Measurements from ENCODE around the gene RAD50.

The RAD50 gene

GRCh38 chr5:132665574-132666080 lies 108.8 kb downstream of the RAD50 start:
- Histone ChIP-seq H3K9me3 (ENCODE audit: control insufficient read depth, insufficient read depth, low read length) (no peaks in the 10 kb centered on the region), H3K4me1 (ENCODE audit: control insufficient read depth, insufficient read depth, low read length) (no peaks in the 10 kb centered on the region), H3K4me3 (ENCODE audit: low read depth, low read length) (no peak overlapping the region), H3K9ac (ENCODE audit: low read depth, low read length) (no peak overlapping the region), H3K27me3 (ENCODE audit: control insufficient read depth, insufficient read depth, low read length) (no peaks in the 10 kb centered on the region), H3K36me3 (ENCODE audit: control insufficient read depth, insufficient read depth, low read length) (no peaks in the 10 kb centered on the region)

GRCh38 chr5:132666310-132667123 lies 109.7 kb downstream of the RAD50 start:
- H3K27me3 ChIP-seq (ENCODE audit: control insufficient read depth, insufficient read depth, low read length): no peaks in the 10 kb centered on the region
- no peaks in the 10 kb centered on the region for H3K4me1 ChIP-seq (ENCODE audit: control insufficient read depth, insufficient read depth, low read length)
- H3K9ac ChIP-seq (ENCODE audit: low read depth, low read length): no peak overlapping the region
- no peak overlapping the region for H3K4me3 ChIP-seq (ENCODE audit: low read depth, low read length)
- H3K36me3 ChIP-seq (ENCODE audit: control insufficient read depth, insufficient read depth, low read length): no peaks in the 10 kb centered on the region
- H3K9me3 ChIP-seq (ENCODE audit: control insufficient read depth, insufficient read depth, low read length): no peaks in the 10 kb centered on the region

- Histone ChIP-seq H3K9me3 (ENCODE audit: control insufficient read depth, insufficient read depth, low read length) (no peaks in the 10 kb centered on the region), H3K9ac (ENCODE audit: low read depth, low read length) (no peak overlapping the region), H3K4me1 (ENCODE audit: control insufficient read depth, insufficient read depth, low read length) (no peaks in the 10 kb centered on the region), H3K4me3 (ENCODE audit: low read depth, low read length) (no peak overlapping the region), H3K36me3 (ENCODE audit: control insufficient read depth, insufficient read depth, low read length) (no peaks in the 10 kb centered on the region), H3K27me3 (ENCODE audit: control insufficient read depth, insufficient read depth, low read length) (no peaks in the 10 kb centered on the region)
Observed at GRCh38 chr5:132667309-132667708, 110.5 kb downstream of the RAD50 start.

- Histone ChIP-seq H3K4me3 (ENCODE audit: low read depth, low read length) (no peak overlapping the region), H3K36me3 (ENCODE audit: control insufficient read depth, insufficient read depth, low read length) (no peaks in the 10 kb centered on the region), H3K9ac (ENCODE audit: low read depth, low read length) (no peak overlapping the region), H3K27me3 (ENCODE audit: control insufficient read depth, insufficient read depth, low read length) (no peaks in the 10 kb centered on the region), H3K4me1 (ENCODE audit: control insufficient read depth, insufficient read depth, low read length) (no peaks in the 10 kb centered on the region), H3K9me3 (ENCODE audit: control insufficient read depth, insufficient read depth, low read length) (no peaks in the 10 kb centered on the region)
Observed at GRCh38 chr5:132667761-132668705, 111.3 kb downstream of the RAD50 start.

- H3K4me3 ChIP-seq (ENCODE audit: low read depth, low read length): no peak overlapping the region
- H3K27me3 ChIP-seq (ENCODE audit: control insufficient read depth, insufficient read depth, low read length): no peaks in the 10 kb centered on the region
- H3K9ac ChIP-seq (ENCODE audit: low read depth, low read length): no peak overlapping the region
- no peaks in the 10 kb centered on the region for H3K4me1 ChIP-seq (ENCODE audit: control insufficient read depth, insufficient read depth, low read length)
- no peaks in the 10 kb centered on the region for H3K36me3 ChIP-seq (ENCODE audit: control insufficient read depth, insufficient read depth, low read length)
- no peaks in the 10 kb centered on the region for H3K9me3 ChIP-seq (ENCODE audit: control insufficient read depth, insufficient read depth, low read length)
Observed at GRCh38 chr5:132668706-132669454, 112.1 kb downstream of the RAD50 start.

GRCh38 chr5:132669455-132669820 lies 112.7 kb downstream of the RAD50 start:
- Histone ChIP-seq H3K36me3 (ENCODE audit: control insufficient read depth, insufficient read depth, low read length) (no peaks in the 10 kb centered on the region), H3K9ac (ENCODE audit: low read depth, low read length) (no peak overlapping the region), H3K9me3 (ENCODE audit: control insufficient read depth, insufficient read depth, low read length) (no peaks in the 10 kb centered on the region), H3K4me3 (ENCODE audit: low read depth, low read length) (no peak overlapping the region), H3K27me3 (ENCODE audit: control insufficient read depth, insufficient read depth, low read length) (no peaks in the 10 kb centered on the region), H3K4me1 (ENCODE audit: control insufficient read depth, insufficient read depth, low read length) (no peaks in the 10 kb centered on the region)

GRCh38 chr5:132669966-132670882 lies 113.4 kb downstream of the RAD50 start:
- no peaks in the 10 kb centered on the region for H3K4me1 ChIP-seq (ENCODE audit: control insufficient read depth, insufficient read depth, low read length)
- no peaks in the 10 kb centered on the region for H3K27me3 ChIP-seq (ENCODE audit: control insufficient read depth, insufficient read depth, low read length)
- H3K4me3 ChIP-seq (ENCODE audit: low read depth, low read length): no peak overlapping the region
- no peaks in the 10 kb centered on the region for H3K36me3 ChIP-seq (ENCODE audit: control insufficient read depth, insufficient read depth, low read length)
- no peaks in the 10 kb centered on the region for H3K9me3 ChIP-seq (ENCODE audit: control insufficient read depth, insufficient read depth, low read length)
- H3K9ac ChIP-seq (ENCODE audit: low read depth, low read length): no peak overlapping the region

GRCh38 chr5:132671000-132671399 lies 114.2 kb downstream of the RAD50 start:
- Histone ChIP-seq H3K9ac (ENCODE audit: low read depth, low read length) (no peak overlapping the region), H3K4me3 (ENCODE audit: low read depth, low read length) (no peak overlapping the region), H3K4me1 (ENCODE audit: control insufficient read depth, insufficient read depth, low read length) (no peaks in the 10 kb centered on the region), H3K27me3 (ENCODE audit: control insufficient read depth, insufficient read depth, low read length) (no peaks in the 10 kb centered on the region), H3K9me3 (ENCODE audit: control insufficient read depth, insufficient read depth, low read length) (no peaks in the 10 kb centered on the region), H3K36me3 (ENCODE audit: control insufficient read depth, insufficient read depth, low read length) (no peaks in the 10 kb centered on the region)

- no peaks in the 10 kb centered on the region for H3K27me3 ChIP-seq (ENCODE audit: control insufficient read depth, insufficient read depth, low read length)
- H3K9me3 ChIP-seq (ENCODE audit: control insufficient read depth, insufficient read depth, low read length): no peaks in the 10 kb centered on the region
- no peak overlapping the region for H3K9ac ChIP-seq (ENCODE audit: low read depth, low read length)
- no peaks in the 10 kb centered on the region for H3K36me3 ChIP-seq (ENCODE audit: control insufficient read depth, insufficient read depth, low read length)
- no peaks in the 10 kb centered on the region for H3K4me1 ChIP-seq (ENCODE audit: control insufficient read depth, insufficient read depth, low read length)
- H3K4me3 ChIP-seq (ENCODE audit: low read depth, low read length): no peak overlapping the region
Observed at GRCh38 chr5:132673488-132673887, 116.7 kb downstream of the RAD50 start.

- H3K4me1 ChIP-seq (ENCODE audit: control insufficient read depth, insufficient read depth, low read length): no peaks in the 10 kb centered on the region
- H3K9ac ChIP-seq (ENCODE audit: low read depth, low read length): no peak within 1 kb of the TSS
- H3K4me3 ChIP-seq (ENCODE audit: low read depth, low read length): no peak within 1 kb of the TSS
Observed at GRCh38 chr5:132673939-132674630, 117.3 kb downstream of the RAD50 start, which contains the start of gene IL4. Gene IL4 (plus strand): TSS chr5:132673989. CDS start chr5:132674051, 62 bp downstream.

More at GRCh38 chr5:132673939-132674630, 117.3 kb downstream of the RAD50 start, which contains the start of gene IL4:
- no peaks in the 10 kb centered on the region for H3K27me3 ChIP-seq (ENCODE audit: control insufficient read depth, insufficient read depth, low read length)
- H3K9me3 ChIP-seq (ENCODE audit: control insufficient read depth, insufficient read depth, low read length): no peaks in the 10 kb centered on the region
- no peaks in the 10 kb centered on the region for H3K36me3 ChIP-seq (ENCODE audit: control insufficient read depth, insufficient read depth, low read length)

Measured in iPS-15b (cell line).